GM18517 (cell line): ENCODE data around the gene IGSF23.
A peak's percentile ranks its signal among the peaks of the same experiment; 100 is the strongest.

Experiments
- ATAC-seq: cut with Tn5 transposase; IDR thresholded peaks from one replicate; pipeline ENCODE4 v1.9.1; 2021; ENCODE audit warnings: mild to moderate bottlenecking, moderate library complexity; ENCODE audit not compliant: unreplicated experiment

IGSF23 gene

GRCh38 chr19:44640518-44640917 is 27.2 kb downstream of the IGSF23 start:
- no peak for ATAC-seq

- ATAC-seq, result no peak
Measured at GRCh38 chr19:44641501-44642265, 28.3 kb downstream of the IGSF23 start.

- ATAC-seq, result no peak
Measured at GRCh38 chr19:44642377-44642776, 29.0 kb downstream of the IGSF23 start.

DNA sequence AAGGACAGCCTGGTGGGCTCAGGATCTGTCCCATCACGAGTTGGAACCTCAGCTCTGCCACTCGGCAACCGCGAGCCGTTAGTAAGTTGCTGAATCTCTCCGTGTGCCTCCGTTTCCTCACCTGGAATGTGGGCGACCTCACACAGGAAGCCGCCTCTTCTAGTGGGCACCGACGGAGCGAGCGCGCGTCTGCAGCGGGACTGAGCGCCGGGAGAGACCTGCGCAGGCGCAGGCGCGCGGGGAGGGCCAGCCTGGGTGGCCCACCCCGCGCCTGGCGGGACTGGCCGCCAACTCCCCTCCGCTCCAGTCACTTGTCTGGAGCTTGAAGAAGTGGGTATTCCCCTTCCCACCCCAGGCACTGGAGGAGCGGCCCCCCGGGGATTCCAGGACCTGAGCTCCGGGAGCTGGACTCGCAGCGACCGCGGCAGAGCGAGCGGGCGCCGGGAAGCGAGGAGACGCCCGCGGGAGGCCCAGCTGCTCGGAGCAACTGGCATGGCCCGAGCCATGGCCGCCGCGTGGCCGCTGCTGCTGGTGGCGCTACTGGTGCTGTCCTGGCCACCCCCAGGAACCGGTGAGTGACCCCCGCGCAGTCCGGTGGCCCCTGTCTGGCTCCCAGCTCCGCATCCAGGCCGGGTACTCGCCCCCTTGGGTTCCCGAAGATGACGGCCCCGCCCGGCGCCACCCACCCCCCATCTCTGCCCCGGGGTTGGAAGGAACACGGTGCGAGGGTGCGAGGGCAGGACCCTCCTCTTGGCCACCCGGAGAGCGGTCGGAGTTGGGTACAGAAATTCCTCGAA is 30.4 kb downstream of the IGSF23 start, which contains the start of gene PVR:
Gene PVR (plus strand): TSS at position 306 of the 797 bp plus-strand sequence. CDS start 187 bp downstream, at position 493.
- ATAC-seq, result no peak

DNA sequence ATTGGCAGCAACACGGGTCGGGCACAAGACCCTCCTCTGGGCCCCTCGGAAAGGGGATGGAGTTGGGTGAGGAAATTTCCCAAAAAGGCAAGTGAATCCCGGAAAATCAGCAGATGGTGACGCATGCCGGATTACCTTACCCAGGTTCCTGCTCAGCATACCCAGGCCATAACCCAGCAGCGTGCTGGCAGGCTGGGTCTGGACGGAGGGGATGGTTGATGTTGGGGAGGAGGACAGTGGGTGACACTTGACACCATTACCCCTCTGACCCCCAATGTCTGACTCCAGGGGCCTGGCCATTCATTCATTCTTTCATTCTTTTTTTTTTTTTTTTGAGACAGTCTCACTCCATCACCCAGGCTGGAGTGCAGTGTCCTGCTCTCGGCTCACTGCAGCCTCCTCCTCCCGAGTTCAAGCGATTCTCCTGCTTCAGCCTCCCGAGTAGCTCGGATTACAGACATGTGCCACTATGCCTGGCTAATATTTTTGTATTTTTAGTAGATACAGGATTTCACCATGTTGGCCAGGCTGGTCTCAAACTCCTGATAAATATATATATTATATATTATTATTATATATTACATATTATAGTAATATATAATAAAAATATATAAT is 31.1 kb downstream of the IGSF23 start:
- no peak for ATAC-seq

DNA sequence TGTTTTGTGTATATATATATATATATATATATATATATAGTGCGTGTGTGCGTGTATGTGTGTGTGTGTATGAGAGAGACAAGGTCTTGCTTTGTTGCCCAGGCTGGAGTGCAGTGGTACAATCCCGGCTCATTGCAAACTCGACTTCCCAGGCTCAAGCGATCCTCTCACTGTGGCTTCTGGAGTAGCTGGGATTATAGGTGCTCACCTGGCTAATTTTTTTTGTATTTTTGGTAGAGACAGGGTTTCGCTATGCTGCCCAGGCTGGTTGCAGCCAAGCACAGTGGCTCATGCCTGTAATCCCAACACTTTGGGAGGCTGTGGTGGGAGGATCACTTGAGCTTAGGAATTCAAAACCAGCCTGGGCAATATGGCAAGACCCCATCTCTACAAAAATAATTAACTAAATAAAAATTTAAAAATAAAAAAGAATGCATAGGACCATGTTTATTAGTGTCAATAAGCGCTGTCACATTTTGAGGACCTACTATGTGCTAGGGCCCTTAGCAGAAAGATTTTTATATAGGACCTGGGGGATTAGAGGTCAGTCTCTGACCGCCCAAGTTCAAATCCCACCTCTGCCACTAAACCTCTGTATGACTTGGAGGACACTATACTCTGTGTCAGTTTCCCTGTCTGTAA is 32.2 kb downstream of the IGSF23 start:
- ATAC-seq, result no peak

- ATAC-seq, result no peak
Measured at GRCh38 chr19:44646049-44646416, 32.7 kb downstream of the IGSF23 start.

GRCh38 chr19:44647144-44647543 is 33.8 kb downstream of the IGSF23 start:
- ATAC-seq, result no peak

DNA sequence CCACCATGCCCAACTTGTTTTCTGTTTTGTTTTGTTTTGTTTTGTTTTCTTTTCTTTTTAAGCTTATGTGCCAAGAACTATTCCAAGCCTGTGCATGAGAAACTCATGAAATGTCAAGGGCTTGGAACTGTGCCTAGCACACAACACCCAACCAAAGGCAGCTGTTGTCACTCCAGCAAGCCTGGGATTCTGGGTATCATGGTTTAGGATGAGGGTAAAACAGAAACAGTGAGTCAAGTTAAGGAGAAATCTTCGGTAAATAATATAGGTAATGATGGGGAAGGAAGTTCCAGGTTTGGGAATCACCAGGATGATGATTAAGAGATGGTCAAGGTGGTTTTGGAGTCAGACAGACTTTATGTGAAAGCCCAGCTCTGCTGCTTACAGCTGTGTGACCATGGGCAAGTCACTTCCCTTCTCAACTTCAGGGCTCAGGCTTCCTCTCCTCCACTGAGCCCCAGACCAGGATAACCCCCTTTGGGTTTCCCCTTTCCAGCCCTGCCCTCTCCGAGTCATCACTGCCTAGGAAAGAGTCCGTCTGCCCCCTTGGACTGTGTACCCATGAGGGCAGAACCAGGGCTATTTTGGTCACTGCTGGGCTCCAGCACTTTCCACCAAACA is 35.4 kb downstream of the IGSF23 start:
- ATAC-seq, result no peak

DNA sequence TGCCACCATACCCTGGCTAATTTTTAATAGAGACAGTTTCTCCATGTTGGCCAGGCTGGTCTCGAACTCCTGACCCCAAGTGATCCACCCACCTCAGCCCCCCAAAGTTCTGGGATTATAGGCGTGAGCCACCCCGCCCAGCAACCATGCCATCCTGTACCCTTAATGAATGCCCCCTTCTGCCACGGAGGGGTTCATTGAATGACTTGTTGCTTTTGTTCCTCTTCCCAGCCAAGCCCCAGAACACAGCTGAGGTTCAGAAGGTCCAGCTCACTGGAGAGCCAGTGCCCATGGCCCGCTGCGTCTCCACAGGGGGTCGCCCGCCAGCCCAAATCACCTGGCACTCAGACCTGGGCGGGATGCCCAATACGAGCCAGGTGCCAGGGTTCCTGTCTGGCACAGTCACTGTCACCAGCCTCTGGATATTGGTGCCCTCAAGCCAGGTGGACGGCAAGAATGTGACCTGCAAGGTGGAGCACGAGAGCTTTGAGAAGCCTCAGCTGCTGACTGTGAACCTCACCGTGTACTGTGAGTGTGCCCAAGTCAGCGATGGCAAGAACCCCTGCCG is 36.3 kb downstream of the IGSF23 start:
- ATAC-seq, result no peak

GRCh38 chr19:44653343-44653742 is 40.0 kb downstream of the IGSF23 start:
- ATAC-seq, result no peak

DNA sequence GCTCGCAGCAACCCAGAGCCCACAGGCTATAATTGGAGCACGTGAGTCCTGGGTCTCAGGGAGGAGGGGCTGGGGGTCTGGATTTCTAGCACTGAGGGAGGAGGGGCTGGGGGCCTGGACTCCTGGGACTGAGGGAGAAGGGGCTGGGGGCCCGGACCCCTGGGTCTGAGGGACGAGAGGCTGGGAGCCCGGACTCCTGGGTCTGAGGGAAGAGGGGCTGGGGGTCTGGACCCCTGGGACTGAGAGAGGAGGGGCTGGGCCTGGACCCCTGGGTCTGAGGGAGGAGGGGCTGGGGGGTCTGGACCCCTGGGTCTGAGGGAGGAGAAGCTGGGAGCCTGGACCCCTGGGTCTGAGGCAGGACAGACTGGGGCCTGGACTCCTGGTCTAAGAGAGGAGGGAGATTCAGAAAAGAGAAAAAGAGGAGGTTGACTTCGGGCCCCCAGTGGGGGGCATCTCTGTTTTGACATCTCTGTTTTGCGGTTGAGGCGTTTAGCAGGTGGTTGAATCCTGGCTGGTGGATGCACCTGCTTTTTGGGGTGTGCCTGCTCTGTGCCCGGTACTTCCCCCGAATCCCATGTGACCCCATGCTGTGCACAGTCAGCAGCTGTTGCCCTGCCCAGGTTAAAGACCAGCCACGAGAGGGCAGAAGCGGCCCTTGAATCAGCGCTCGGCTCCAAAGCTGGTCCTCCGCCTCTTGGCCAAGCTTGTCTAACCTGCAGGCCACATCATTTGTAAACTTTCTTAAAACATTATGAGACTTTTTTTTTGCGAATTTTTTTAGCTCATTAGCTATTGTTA is 40.8 kb downstream of the IGSF23 start:
- peak; percentile 65 for ATAC-seq

- ATAC-seq, result no peak
Measured at GRCh38 chr19:44657211-44657921, 44.0 kb downstream of the IGSF23 start.

GRCh38 chr19:44658069-44658733 is 44.8 kb downstream of the IGSF23 start:
- no peak for ATAC-seq

- ATAC-seq, result no peak
Measured at GRCh38 chr19:44660081-44660480, 46.7 kb downstream of the IGSF23 start.

DNA sequence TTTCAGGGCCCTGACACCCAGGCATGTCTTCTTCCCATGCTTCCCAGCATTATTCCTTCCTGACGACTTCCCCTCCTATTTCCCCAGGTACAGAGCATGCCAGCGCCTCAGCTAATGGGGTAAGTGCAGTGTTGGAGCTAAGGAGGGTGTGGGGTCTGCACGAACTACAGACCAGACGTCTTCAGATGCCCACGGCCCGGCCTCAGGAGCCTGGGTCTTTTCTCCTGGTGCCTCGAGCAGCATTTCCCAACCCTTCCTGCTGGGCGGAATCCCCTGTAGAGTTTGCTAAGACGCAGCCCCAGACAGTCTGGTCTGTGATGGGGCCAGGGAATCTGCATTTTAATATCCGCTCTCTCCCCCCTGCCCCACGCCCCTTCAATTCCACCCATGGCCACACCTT is 47.8 kb downstream of the IGSF23 start:
- no peak for ATAC-seq

GRCh38 chr19:44661904-44662303 is 48.5 kb downstream of the IGSF23 start:
- ATAC-seq, result no peak

GRCh38 chr19:44662691-44663385 is 49.5 kb downstream of the IGSF23 start:
- ATAC-seq, result no peak
